Colonic mucosa (tissue), 4 donors: Measurements from ENCODE around the gene KRTAP19-3. TPM values are rescaled to one million over a fixed set of nuclear protein-coding genes. Genes with fewer than 3 reads are reported as not detected.
"Not testable (repeated sequence)": the region's sequence is repeated elsewhere in the genome, so short reads cannot be mapped to it uniquely, and the experiment has no call there.

Experiments used
- DNase-seq: peaks from one replicate; pipeline ENCODE4 v3.0.0-alpha.2; 2020
- H3K27ac ChIP-seq: fragments of 200-600 bp; one replicate; pipeline ENCODE4 v1.8.0; 2021
- H3K27me3 ChIP-seq: fragments of 200-600 bp; one replicate; pipeline ENCODE4 v1.8.0; 2021
- H3K36me3 ChIP-seq: fragments of 200-600 bp; one replicate; pipeline ENCODE4 v1.8.0; 2021
- H3K4me1 ChIP-seq: fragments of 200-600 bp; one replicate; pipeline ENCODE4 v1.8.0; 2021; ENCODE audit warnings: mild to moderate bottlenecking
- H3K4me3 ChIP-seq: fragments of 200-600 bp; one replicate; pipeline ENCODE4 v1.8.0; 2021
- H3K9ac ChIP-seq, 2 donors: one replicate each; pipeline ENCODE4 v1.7.0; 2013; ENCODE audit warnings: control low read depth in 2 of 2, low read depth in 2 of 2, low read length in 2 of 2
- H3K9me3 ChIP-seq: fragments of 200-600 bp; one replicate; pipeline ENCODE4 v1.8.0; 2021
- CTCF ChIP-seq: fragments of 200-600 bp; IDR thresholded peaks from one replicate; pipeline ENCODE4 v1.8.0; 2022; ENCODE audit warnings: antibody characterized with exemption, mild to moderate bottlenecking
- intact Hi-C: fragments of 100-400 bp; cut with DNase I; formaldehyde crosslinking; loops from one replicate; pipeline ENCODE4 v1.14.1; 2022
- total RNA-seq, 2 donors: library from RNA; stranded (reverse); fragmentation: NEBNext Ultra II Directional in 1 of 2; extraction: Animal tissue kit (Norgen Biotek cat#: 25700) in 1 of 2; gene quantifications; one replicate each; pipeline ENCODE4 v1.2.1, GENCODE V29; 2021
- donor health status: healthy.
- donor health status: DM: no; HTN: no; CAD: no.
- donor health status: DM: no; HTN: no; CAD: no.

The KRTAP19-3 gene
- not detected for total RNA-seq

GRCh38 chr21:30491963-30492428 is at the start of gene KRTAP19-3:
Gene KRTAP19-3 (minus strand): TSS chr21:30492013. CDS start chr21:30491957, 56 bp downstream.
- H3K36me3 ChIP-seq: no peaks in the 10 kb centered on the region
- no peaks in the 10 kb centered on the region for H3K4me1 ChIP-seq
- no peak for DNase-seq
- no peak for TF ChIP-seq CTCF
- H3K27me3 ChIP-seq: no peaks in the 10 kb centered on the region
- intact Hi-C loops: no loop called here
- no peak within 1 kb of the TSS for H3K4me3 ChIP-seq
- H3K27ac ChIP-seq: no peak within 1 kb of the TSS
- H3K9me3 ChIP-seq: no peaks in the 10 kb centered on the region
- H3K9ac ChIP-seq: no peak within 1 kb of the TSS

GRCh38 chr21:30518876-30519275 is 27.1 kb upstream of the KRTAP19-3 start:
- intact Hi-C loops: no loop called here
- no peak for TF ChIP-seq CTCF
- no peaks in the 10 kb centered on the region for H3K27me3 ChIP-seq
- H3K36me3 ChIP-seq: no peaks in the 10 kb centered on the region
- DNase-seq: no peak
- H3K4me3 ChIP-seq: no peak overlapping the region
- H3K9me3 ChIP-seq: peaks cover 4% of the 10 kb centered on the region
- no peaks in the 10 kb centered on the region for H3K4me1 ChIP-seq
- H3K9ac ChIP-seq: no peak overlapping the region
- no peak overlapping the region for H3K27ac ChIP-seq

GRCh38 chr21:30515681-30516080 is 23.9 kb upstream of the KRTAP19-3 start:
- Histone ChIP-seq H3K4me1 (no peaks in the 10 kb centered on the region), H3K4me3 (no peak overlapping the region), H3K27me3 (no peaks in the 10 kb centered on the region), H3K9me3 (peaks cover 4% of the 10 kb centered on the region), H3K27ac (no peak overlapping the region), H3K36me3 (no peaks in the 10 kb centered on the region), H3K9ac (no peak overlapping the region)
- intact Hi-C loops: no loop called here
- TF ChIP-seq CTCF: no peak
- DNase-seq: no peak

- H3K36me3 ChIP-seq, H3K4me1 ChIP-seq, H3K9ac ChIP-seq, DNase-seq, intact Hi-C loops, H3K4me3 ChIP-seq, H3K9me3 ChIP-seq, H3K27ac ChIP-seq, H3K27me3 ChIP-seq: not testable (repeated sequence)
Observed at GRCh38 chr21:30505621-30506205, 13.9 kb upstream of the KRTAP19-3 start.

- Histone ChIP-seq H3K9ac (no peak within 1 kb of the TSS), H3K4me1 (no peaks in the 10 kb centered on the region), H3K9me3 (no peaks in the 10 kb centered on the region), H3K27me3 (no peaks in the 10 kb centered on the region), H3K27ac (no peak within 1 kb of the TSS), H3K36me3 (no peaks in the 10 kb centered on the region), H3K4me3 (no peak within 1 kb of the TSS)
- no peak for TF ChIP-seq CTCF
- intact Hi-C loops: no loop called here
- DNase-seq: no peak
Observed at GRCh38 chr21:30502041-30502440, 10.2 kb upstream of the KRTAP19-3 start, which contains the start of gene KRTAP19-5. Gene KRTAP19-5 (minus strand): TSS chr21:30502141. CDS start chr21:30502090, 51 bp downstream.

- Histone ChIP-seq H3K4me3 (no peak within 1 kb of the TSS), H3K4me1 (no peaks in the 10 kb centered on the region), H3K9ac (no peak within 1 kb of the TSS), H3K27me3 (no peaks in the 10 kb centered on the region), H3K36me3 (no peaks in the 10 kb centered on the region), H3K9me3 (no peaks in the 10 kb centered on the region), H3K27ac (no peak within 1 kb of the TSS)
- no peak for TF ChIP-seq CTCF
- DNase-seq: no peak
- intact Hi-C loops: no loop called here
Observed at GRCh38 chr21:30497065-30497464, 5.3 kb upstream of the KRTAP19-3 start, which contains the start of gene KRTAP19-4. Gene KRTAP19-4 (minus strand): TSS chr21:30497165. CDS start chr21:30497110, 55 bp downstream.
